GM19035 (cell line): ENCODE results near the gene WDR53.
"Not testable (repeated sequence)": the region's sequence is repeated elsewhere in the genome, so short reads cannot be mapped to it uniquely, and the experiment has no call there.

ENCODE experiments used
- ATAC-seq: cut with Tn5 transposase; IDR thresholded peaks from one replicate; pipeline ENCODE4 v1.9.1; 2021; ENCODE audit not compliant: unreplicated experiment

WDR53 gene

DNA sequence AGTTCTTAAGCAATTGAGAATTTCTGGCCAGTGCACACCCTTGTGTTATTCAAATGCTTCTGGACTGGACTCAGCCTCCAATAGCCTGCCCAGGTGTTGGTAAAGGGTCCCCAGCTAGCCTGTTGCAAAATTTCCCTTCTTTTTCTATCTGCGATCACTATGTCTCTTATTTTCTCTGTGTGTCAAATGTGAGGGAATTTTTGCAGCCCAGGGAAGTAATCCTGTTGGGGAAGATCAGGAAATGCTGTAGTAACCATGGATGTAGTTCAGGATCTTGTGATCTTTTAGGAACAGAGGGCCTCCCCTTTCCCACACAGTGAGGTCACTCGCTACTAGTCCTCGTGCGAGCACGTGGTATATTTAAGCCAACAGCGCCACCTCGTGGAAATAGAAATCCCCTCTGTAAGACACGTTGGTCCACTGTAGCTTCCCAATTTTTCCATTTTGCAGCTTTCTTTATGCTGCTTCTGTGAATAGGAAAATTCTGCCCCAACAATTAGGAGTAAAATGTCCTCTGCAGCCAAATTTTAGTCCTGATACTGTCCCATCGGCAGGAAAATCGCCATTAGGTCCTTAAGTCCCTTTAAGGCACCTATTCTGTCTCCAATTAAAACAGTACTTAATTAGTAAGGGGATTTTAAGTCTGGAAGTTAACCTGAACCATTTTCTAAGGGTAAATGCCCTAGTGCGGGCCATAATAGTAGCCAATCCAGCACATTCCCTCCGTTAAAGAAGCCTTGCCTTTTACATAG lies 49.2 kb downstream of the WDR53 start:
- no peak for ATAC-seq

DNA sequence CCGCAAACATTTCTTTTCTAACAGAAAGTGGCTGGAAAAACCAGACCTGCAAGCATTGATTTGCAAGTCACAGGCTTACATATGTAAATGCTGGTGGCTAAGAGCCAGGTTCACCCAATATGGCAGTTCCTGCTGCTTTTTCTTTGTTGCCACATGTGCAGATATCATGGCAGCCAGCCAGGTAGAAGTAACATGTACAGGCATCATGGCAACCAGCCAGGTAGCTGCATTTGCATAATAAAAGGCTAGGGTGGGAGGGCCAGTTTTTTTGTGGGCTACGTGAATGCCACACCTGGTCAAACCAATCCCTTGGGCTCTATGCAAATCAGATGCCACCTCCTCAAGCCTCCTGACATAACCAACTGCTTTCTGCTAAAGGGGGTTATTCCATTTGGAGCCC lies 50.4 kb downstream of the WDR53 start:
- no peak for ATAC-seq

DNA sequence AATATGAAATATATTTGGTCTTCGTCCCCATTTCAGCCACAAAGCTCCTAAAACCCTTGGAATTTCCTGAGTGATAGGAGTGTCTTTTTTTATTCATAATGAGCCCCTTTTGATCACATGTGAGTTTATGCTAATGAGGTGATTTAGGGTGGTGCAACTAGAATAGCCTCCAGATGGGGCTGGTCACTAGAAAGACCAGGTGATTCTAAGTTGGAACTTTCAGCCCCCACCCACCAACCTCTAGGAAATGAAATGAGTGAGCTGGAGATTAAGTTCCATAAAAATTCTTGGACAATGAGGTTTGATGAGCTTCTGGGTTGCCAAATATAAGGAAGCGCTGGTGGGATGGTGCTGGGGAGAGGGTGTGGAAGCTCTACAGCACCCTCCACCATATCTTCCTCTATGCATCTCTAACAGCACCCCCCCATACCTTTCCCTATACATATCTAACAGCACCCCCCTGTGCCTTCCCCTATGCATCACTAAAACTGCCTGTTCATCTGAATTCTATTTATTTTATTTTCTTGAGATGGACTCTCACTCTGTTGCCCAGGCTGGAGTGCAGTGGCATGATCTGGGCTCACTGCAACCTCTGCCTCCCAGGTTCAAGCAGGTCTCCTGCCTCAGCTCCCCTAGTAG lies 51.1 kb downstream of the WDR53 start:
- no peak for ATAC-seq

DNA sequence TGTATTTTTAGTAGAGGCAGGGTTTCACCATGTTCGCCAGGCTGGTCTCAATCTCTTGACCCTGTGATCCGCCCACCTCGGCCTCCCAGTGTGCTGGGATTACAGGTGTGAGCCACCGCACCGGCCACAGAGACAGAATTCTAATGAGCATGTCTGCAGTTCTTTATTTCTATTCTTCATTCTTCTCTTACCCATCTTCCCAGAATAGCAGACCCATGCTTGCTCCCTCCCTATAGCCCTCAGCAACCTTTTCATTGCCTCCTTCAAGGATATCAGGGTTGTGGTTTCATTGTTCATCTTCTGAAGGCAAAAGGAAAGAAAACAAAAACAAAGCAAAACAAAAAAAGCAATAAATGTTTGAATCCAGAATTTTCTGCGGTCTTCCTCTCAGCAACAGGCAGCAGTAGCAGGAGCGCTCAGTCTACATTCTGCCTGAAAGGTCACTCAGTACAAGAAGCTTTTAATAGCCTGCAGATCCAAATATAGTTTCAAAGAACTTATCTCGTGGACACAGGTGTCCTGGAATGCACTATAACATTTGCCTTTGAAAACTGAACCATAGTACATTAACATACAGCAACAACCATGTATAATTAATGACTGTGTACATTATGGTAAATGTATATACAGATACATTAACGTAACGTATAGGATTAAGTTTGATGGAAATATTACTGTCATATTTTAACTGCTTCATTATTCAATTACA lies 53.3 kb downstream of the WDR53 start, which contains the start of gene SMCO1:
Gene SMCO1, minus strand, starts transcription at position 434 of the 709 bp plus-strand sequence. Its CDS starts 137 bp downstream, at position 297.
- ATAC-seq = no peak

DNA sequence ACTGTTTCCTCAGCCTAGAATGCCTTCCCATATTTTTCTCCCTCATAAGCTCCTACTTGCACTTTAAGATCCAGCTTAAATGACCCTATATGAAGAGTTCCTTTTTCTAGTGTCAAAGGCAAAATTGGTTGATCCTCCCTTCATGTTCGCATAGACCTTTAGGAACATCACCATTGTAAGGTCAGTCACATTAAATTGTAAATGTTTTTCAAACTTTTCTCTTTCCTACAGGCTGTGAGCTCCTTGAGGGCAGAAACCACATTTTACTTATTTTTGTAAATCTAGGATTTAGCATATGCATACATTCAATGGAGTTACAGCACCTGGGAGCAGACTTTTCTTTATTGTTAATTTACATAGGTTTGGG lies 54.0 kb downstream of the WDR53 start:
- no peak for ATAC-seq

DNA sequence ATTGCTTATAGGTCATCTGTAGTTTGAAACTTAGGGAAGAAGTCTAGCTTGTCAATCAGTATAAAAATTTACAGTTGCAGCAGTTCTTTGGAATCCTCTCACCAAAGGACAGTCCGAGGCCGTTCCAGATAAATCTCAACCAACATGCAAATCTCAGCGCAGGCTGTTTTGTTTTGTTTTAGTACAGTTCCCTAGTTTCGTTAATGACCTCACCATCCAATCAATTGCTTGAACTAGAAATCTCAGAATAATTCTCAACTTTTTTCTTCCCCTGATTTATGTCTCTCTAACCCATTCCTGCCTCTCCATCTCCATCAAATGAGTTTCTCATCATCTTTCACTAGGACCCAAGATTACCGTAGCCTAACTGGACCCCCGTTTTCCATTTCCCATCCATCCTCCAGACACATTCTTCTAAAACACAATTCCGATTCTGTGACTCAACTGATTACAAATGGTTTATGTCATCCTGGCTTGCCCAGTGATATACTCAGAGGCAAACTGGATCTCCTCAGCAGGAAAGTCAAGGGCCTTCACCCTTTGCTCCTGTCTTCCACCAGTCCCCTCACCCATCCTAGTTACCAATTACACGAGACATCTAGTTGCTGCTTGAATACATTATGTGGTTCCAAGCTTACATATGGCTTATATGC lies 54.5 kb downstream of the WDR53 start:
- no peak for ATAC-seq

DNA sequence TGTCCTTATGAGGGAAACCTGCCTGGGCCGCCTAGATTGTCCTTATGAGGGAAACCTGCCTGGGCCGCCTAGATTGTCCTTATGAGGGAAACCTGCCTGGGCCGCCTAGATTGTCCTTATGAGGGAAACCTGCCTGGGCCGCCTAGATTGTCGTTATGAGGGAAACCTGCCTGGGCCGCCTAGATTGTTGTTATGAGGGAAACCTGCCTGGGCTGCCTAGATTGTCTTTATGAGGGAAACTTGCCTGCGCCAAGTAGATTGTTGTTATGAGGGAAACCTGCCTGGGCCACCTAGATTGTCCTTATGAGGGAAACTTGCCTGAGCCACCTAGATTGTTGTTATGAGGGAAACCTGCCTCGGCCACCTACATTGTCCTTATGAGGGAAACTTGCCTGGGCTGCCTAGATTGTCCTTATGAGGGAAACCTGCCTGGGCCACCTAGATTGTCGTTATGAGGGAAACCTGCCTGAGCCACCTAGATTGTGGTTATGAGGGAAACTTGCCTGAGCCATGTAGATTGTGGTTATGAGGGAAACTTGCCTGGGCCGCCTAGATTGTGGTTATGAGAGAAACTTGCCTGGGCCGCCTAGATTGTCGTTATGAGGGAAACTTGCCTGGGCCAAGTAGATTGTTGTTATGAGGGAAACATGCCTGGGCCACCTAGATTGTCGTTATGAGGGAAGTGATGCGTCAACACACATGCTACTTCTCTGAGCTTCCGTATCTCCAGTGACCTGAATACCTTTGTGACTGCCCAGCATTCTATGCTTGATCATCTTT lies 56.5 kb downstream of the WDR53 start:
- not testable (repeated sequence) for ATAC-seq

DNA sequence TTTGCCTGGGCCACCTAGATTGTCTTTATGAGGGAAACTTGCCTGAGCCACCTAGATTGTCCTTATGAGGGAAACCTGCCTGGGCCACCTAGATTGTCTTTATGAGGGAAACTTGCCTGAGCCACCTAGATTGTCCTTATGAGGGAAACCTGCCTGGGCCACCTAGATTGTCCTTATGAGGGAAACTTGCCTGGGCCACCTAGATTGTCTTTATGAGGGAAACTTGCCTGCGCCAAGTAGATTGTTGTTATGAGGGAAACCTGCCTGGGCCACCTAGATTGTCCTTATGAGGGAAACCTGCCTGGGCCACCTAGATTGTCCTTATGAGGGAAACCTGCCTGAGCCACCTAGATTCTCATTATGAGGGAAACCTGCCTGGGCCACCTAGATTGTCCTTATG lies 57.2 kb downstream of the WDR53 start:
- not testable (repeated sequence) for ATAC-seq

DNA sequence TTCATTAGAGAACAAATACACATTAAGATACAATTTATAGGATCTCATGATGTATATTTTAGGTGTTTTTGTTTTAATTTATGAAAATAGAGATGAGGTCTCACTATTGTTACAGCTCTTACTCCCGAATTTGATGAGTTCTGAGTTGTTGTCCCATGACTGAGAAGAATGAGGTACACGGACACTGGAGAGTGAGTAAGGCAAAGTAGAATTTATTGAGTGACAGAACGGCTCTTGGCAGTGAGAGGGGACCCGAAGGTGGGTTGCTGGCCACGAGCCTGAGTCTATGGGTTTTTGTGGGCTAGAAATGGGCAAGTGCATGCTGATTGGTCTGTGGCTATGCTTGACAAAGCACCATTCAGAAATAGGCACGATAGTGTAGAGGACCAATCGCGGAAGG lies 61.7 kb downstream of the WDR53 start:
- ATAC-seq = no peak

DNA sequence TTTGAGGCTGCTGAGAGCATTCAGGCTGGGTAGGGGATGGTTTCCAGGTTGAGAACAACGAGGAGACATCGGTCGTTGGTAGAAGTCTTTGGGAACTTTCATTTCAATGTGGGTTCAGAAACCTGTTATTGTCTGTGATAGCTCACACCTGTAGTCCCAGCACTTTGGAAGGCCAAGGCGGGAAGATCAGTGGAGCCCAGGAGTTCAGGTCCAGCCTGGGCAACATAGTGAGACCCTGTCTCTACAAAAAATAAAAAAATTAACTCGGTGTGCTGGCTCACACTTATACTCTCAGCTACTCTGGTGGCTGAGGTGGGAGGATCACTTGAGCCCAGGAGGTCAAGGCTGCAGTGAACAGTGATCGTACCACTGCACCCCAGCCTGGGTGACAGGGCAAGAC lies 63.8 kb downstream of the WDR53 start:
- ATAC-seq = no peak
